ENCODE results near the gene ENAM.

GRCh38 chr4:70687821-70688794, 59.6 kb downstream of the ENAM start, which contains the start of gene UTP3:
- peak; percentile 89 for TF ChIP-seq POLR2A (IDR thresholded peaks at IDR 0.05; ENCODE audit: low read depth, low read length)
- peak; percentile 92 for TF ChIP-seq POLR2AphosphoS5 (IDR thresholded peaks at IDR 0.05; ENCODE audit: low read depth, low read length)
- TF ChIP-seq TAF1 (IDR thresholded peaks at IDR 0.05; ENCODE audit: borderline replicate concordance, low read depth, low read length): peak; percentile 74
